ENCODE results near the gene MATCAP1. TPM values are rescaled to one million over a fixed set of nuclear protein-coding genes. Genes with fewer than 3 reads are reported as not detected.

MATCAP1 gene
- total RNA-seq, 1 experiment from 2014 or later = 40.8 TPM

DNA sequence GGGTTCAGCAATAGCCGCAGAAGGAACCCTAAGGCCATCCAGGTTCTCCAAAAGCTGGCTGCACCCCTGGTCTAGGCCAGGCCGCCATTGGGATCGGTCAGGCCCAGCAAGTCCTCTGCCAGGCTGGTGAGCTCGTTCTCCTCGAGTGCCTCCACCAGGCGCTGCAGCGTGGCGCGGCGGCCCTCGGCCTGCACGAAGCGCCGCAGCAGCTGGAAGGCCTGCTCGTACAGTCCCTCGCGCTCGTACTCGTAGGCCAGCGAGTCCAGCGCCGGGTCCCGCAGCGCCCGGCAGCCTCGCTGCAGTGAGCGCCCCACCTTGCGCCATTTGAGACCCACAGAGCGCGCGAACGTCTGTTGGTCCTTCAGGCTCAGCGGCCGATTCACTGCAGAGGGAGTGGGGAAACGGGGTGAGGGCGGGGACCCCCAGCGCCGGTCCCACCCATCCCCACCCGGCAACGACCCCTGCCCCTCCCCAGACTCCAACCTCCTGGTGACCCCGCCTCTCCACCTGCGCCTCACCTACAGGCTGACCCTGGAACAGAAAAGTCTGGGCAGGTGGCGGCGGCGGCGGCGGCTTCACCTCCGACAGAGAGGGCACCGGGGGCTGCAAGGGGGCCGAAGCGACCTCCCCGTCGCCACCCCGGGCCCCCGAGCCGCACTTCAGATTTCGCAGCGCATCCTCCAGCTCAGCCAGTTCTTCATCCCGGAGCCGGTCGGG, 29.0 kb downstream of the MATCAP1 start:
- peak overlapping the region; percentile 70 for H3K4me3 Mint-ChIP-seq
- POLR2A ChIA-PET = interaction anchor here (0.5 to 1.2 kb wide), 5 partner anchors 14 to 647 kb away, joined by 3 to 5 read pairs (median 4); no protein-coding TSS in a partner anchor
- TF ChIP-seq MYBL2 (CRISPR knock-in tag; IDR thresholded peaks at IDR 0.05) (0 out of 2 replicates have a peak, but pooled peaks have one; percentile 29), PRRX2 (CRISPR knock-in tag; IDR thresholded peaks at IDR 0.05) (no peak), ZNF121 (CRISPR knock-in tag; IDR thresholded peaks at IDR 0.05) (no peak), SMAD4 (CRISPR knock-in tag; IDR thresholded peaks at IDR 0.05) (peak; percentile 61; the same call in 1 of the 2 replicates), ZNF396 (CRISPR knock-in tag; IDR thresholded peaks at IDR 0.05; ENCODE audit: borderline replicate concordance) (no peak), ZNF671 (CRISPR knock-in tag; IDR thresholded peaks at IDR 0.05) (no peak), CREB1 (CRISPR knock-in tag; IDR thresholded peaks at IDR 0.05) (peak; percentile 64; the same call in 1 of the 2 replicates), TP53 (CRISPR knock-in tag; IDR thresholded peaks at IDR 0.05) (no peak), FOXK1 (CRISPR knock-in tag; IDR thresholded peaks at IDR 0.05) (peak; percentile 33; the same call in 1 of the 2 replicates), CBFB (CRISPR knock-in tag; IDR thresholded peaks at IDR 0.05; ENCODE audit: low read depth) (no peak), MXD4 (CRISPR knock-in tag; IDR thresholded peaks at IDR 0.05; ENCODE audit: borderline replicate concordance) (no peak), NR2C2 (CRISPR knock-in tag; IDR thresholded peaks at IDR 0.05) (0 out of 2 replicates have a peak, but pooled peaks have one; percentile 47), SP1 (CRISPR knock-in tag; conservative IDR thresholded peaks at IDR 0.05) (0 out of 2 replicates have a peak, but pooled peaks have one; percentile 26), ZNF138 (CRISPR knock-in tag; conservative IDR thresholded peaks at IDR 0.05) (no peak), RELA (CRISPR knock-in tag; IDR thresholded peaks at IDR 0.05; ENCODE audit: borderline replicate concordance) (peak; percentile 80; the same call in 1 of the 2 replicates), FOXJ3 (CRISPR knock-in tag; IDR thresholded peaks at IDR 0.05; ENCODE audit: borderline replicate concordance) (no peak), HMGA2 (CRISPR knock-in tag; IDR thresholded peaks at IDR 0.05) (no peak), FOXP1 (CRISPR knock-in tag; IDR thresholded peaks at IDR 0.05; ENCODE audit: borderline replicate concordance) (peak; percentile 73; the same call in 1 of the 2 replicates), TCF7 (CRISPR knock-in tag; IDR thresholded peaks at IDR 0.05; ENCODE audit: low read depth) (no peak), TEAD4 (CRISPR knock-in tag; IDR thresholded peaks at IDR 0.05) (peak; percentile 68; the same call in 1 of the 2 replicates), NFYB (CRISPR knock-in tag; conservative IDR thresholded peaks at IDR 0.05; ENCODE audit: low read depth) (0 out of 2 replicates have a peak, but pooled peaks have one; percentile 30)
- TF ChIP-seq, protein P1, sequence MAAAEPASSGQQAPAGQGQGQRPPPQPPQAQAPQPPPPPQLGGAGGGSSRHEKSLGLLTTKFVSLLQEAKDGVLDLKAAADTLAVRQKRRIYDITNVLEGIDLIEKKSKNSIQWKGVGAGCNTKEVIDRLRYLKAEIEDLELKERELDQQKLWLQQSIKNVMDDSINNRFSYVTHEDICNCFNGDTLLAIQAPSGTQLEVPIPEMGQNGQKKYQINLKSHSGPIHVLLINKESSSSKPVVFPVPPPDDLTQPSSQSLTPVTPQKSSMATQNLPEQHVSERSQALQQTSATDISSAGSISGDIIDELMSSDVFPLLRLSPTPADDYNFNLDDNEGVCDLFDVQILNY (CRISPR knock-in tag; IDR thresholded peaks at IDR 0.05) = no peak
- TF ChIP-seq, protein P2, sequence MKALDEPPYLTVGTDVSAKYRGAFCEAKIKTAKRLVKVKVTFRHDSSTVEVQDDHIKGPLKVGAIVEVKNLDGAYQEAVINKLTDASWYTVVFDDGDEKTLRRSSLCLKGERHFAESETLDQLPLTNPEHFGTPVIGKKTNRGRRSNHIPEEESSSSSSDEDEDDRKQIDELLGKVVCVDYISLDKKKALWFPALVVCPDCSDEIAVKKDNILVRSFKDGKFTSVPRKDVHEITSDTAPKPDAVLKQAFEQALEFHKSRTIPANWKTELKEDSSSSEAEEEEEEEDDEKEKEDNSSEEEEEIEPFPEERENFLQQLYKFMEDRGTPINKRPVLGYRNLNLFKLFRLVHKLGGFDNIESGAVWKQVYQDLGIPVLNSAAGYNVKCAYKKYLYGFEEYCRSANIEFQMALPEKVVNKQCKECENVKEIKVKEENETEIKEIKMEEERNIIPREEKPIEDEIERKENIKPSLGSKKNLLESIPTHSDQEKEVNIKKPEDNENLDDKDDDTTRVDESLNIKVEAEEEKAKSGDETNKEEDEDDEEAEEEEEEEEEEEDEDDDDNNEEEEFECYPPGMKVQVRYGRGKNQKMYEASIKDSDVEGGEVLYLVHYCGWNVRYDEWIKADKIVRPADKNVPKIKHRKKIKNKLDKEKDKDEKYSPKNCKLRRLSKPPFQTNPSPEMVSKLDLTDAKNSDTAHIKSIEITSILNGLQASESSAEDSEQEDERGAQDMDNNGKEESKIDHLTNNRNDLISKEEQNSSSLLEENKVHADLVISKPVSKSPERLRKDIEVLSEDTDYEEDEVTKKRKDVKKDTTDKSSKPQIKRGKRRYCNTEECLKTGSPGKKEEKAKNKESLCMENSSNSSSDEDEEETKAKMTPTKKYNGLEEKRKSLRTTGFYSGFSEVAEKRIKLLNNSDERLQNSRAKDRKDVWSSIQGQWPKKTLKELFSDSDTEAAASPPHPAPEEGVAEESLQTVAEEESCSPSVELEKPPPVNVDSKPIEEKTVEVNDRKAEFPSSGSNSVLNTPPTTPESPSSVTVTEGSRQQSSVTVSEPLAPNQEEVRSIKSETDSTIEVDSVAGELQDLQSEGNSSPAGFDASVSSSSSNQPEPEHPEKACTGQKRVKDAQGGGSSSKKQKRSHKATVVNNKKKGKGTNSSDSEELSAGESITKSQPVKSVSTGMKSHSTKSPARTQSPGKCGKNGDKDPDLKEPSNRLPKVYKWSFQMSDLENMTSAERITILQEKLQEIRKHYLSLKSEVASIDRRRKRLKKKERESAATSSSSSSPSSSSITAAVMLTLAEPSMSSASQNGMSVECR (CRISPR knock-in tag; IDR thresholded peaks at IDR 0.05; ENCODE audit: borderline replicate concordance) = peak; percentile 86
- TF ChIP-seq, protein P3, sequence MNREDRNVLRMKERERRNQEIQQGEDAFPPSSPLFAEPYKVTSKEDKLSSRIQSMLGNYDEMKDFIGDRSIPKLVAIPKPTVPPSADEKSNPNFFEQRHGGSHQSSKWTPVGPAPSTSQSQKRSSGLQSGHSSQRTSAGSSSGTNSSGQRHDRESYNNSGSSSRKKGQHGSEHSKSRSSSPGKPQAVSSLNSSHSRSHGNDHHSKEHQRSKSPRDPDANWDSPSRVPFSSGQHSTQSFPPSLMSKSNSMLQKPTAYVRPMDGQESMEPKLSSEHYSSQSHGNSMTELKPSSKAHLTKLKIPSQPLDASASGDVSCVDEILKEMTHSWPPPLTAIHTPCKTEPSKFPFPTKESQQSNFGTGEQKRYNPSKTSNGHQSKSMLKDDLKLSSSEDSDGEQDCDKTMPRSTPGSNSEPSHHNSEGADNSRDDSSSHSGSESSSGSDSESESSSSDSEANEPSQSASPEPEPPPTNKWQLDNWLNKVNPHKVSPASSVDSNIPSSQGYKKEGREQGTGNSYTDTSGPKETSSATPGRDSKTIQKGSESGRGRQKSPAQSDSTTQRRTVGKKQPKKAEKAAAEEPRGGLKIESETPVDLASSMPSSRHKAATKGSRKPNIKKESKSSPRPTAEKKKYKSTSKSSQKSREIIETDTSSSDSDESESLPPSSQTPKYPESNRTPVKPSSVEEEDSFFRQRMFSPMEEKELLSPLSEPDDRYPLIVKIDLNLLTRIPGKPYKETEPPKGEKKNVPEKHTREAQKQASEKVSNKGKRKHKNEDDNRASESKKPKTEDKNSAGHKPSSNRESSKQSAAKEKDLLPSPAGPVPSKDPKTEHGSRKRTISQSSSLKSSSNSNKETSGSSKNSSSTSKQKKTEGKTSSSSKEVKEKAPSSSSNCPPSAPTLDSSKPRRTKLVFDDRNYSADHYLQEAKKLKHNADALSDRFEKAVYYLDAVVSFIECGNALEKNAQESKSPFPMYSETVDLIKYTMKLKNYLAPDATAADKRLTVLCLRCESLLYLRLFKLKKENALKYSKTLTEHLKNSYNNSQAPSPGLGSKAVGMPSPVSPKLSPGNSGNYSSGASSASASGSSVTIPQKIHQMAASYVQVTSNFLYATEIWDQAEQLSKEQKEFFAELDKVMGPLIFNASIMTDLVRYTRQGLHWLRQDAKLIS (CRISPR knock-in tag; IDR thresholded peaks at IDR 0.05; ENCODE audit: borderline replicate concordance) = no peak
- TF ChIP-seq, protein P4, sequence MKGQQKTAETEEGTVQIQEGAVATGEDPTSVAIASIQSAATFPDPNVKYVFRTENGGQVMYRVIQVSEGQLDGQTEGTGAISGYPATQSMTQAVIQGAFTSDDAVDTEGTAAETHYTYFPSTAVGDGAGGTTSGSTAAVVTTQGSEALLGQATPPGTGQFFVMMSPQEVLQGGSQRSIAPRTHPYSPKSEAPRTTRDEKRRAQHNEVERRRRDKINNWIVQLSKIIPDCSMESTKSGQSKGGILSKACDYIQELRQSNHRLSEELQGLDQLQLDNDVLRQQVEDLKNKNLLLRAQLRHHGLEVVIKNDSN (CRISPR knock-in tag; IDR thresholded peaks at IDR 0.05) = peak; percentile 41; the same call in 1 of the 2 replicates
- TF ChIP-seq, protein P5, sequence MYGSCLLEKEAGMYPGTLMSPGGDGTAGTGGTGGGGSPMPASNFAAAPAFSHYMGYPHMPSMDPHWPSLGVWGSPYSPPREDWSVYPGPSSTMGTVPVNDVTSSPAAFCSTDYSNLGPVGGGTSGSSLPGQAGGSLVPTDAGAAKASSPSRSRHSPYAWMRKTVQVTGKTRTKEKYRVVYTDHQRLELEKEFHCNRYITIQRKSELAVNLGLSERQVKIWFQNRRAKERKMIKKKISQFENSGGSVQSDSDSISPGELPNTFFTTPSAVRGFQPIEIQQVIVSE (CRISPR knock-in tag; IDR thresholded peaks at IDR 0.05; ENCODE audit: borderline replicate concordance) = no peak

More for the DNA sequence above, 29.0 kb downstream of the MATCAP1 start:
- H3K9me3 Mint-ChIP-seq = no peaks in the 10 kb centered on the region
- DNase-seq (ENCODE audit: low spot score) (no peak), ATAC-seq (no peak)
- H3K4me1 Mint-ChIP-seq = peaks cover 19% of the 10 kb centered on the region
- no peaks in the 10 kb centered on the region for H3K36me3 Mint-ChIP-seq
- H3K27me3 Mint-ChIP-seq (ENCODE audit: low read depth) = peaks cover 89% of the 10 kb centered on the region
- CTCF ChIA-PET = interaction anchor here (0.5 to 15.3 kb wide), 85 partner anchors 10 to 324 kb away, joined by 3 to 386 read pairs (median 5); partner anchors contain the start of genes CBFB, CES3, E2F4 and ELMO3
- H3K27ac Mint-ChIP-seq = no peak overlapping the region

Measured in WTC11 (cell line).